ENCODE results near the gene HEPN1.

HEPN1 gene

GRCh38 chr11:124884869-124885479 lies 34.1 kb upstream of the HEPN1 start:
- DNase-seq (ENCODE audit: low spot score) (no peak), FAIRE-seq (no peak)

- no peak for FAIRE-seq
Observed at GRCh38 chr11:124886476-124886875, 32.6 kb upstream of the HEPN1 start.

GRCh38 chr11:124886978-124887666 lies 31.9 kb upstream of the HEPN1 start:
- DNase-seq (ENCODE audit: low spot score) (no peak), FAIRE-seq (no peak)

More at GRCh38 chr11:124886476-124886875, 32.6 kb upstream of the HEPN1 start:
- no peak for DNase-seq (ENCODE audit: low spot score)

GRCh38 chr11:124887667-124888013 lies 31.4 kb upstream of the HEPN1 start:
- DNase-seq (ENCODE audit: low spot score) (no peak), FAIRE-seq (no peak)

- FAIRE-seq (no peak), DNase-seq (ENCODE audit: low spot score) (no peak)
Observed at GRCh38 chr11:124889191-124890091, 29.6 kb upstream of the HEPN1 start.

- no peak for DNase-seq (ENCODE audit: low spot score)
- no peak for FAIRE-seq
Observed at GRCh38 chr11:124890151-124890550, 28.9 kb upstream of the HEPN1 start.

- FAIRE-seq, result no peak
- no peak for DNase-seq (ENCODE audit: low spot score)
Observed at GRCh38 chr11:124890683-124891372, 28.2 kb upstream of the HEPN1 start.

- DNase-seq (ENCODE audit: low spot score) (no peak), FAIRE-seq (no peak)
Observed at GRCh38 chr11:124891373-124891861, 27.6 kb upstream of the HEPN1 start.

- FAIRE-seq, result no peak
- DNase-seq (ENCODE audit: low spot score), result no peak
Observed at GRCh38 chr11:124892146-124892545, 26.9 kb upstream of the HEPN1 start.

GRCh38 chr11:124892750-124893454 lies 26.1 kb upstream of the HEPN1 start:
- no peak for DNase-seq (ENCODE audit: low spot score)

GRCh38 chr11:124893781-124894401 lies 25.2 kb upstream of the HEPN1 start:
- FAIRE-seq (no peak), DNase-seq (ENCODE audit: low spot score) (no peak)

More at GRCh38 chr11:124892750-124893454, 26.1 kb upstream of the HEPN1 start:
- no peak for FAIRE-seq

- FAIRE-seq, result no peak
- no peak for DNase-seq (ENCODE audit: low spot score)
Observed at GRCh38 chr11:124894606-124895430, 24.2 kb upstream of the HEPN1 start.

- no peak for DNase-seq (ENCODE audit: low spot score)
- no peak for FAIRE-seq
Observed at GRCh38 chr11:124895471-124895971, 23.5 kb upstream of the HEPN1 start.

GRCh38 chr11:124896071-124896750 lies 22.8 kb upstream of the HEPN1 start:
- peak; percentile 4 for DNase-seq (ENCODE audit: low spot score)
- FAIRE-seq, result no peak

GRCh38 chr11:124896821-124897391 lies 22.1 kb upstream of the HEPN1 start:
- no peak for FAIRE-seq
- no peak for DNase-seq (ENCODE audit: low spot score)

- no peak for DNase-seq (ENCODE audit: low spot score)
- no peak for FAIRE-seq
Observed at GRCh38 chr11:124897674-124898262, 21.3 kb upstream of the HEPN1 start, which contains the start of gene ROBO4. TSS of gene ROBO4 (minus strand) at chr11:124897865. CDS start at chr11:124897795, 70 bp downstream.

GRCh38 chr11:124898263-124898680 lies 20.8 kb upstream of the HEPN1 start:
- FAIRE-seq, result peak; percentile 93
- peak; percentile 82 for DNase-seq (ENCODE audit: low spot score)

- DNase-seq (ENCODE audit: low spot score) (no peak), FAIRE-seq (no peak)
Observed at GRCh38 chr11:124898711-124899110, 20.3 kb upstream of the HEPN1 start.

Measured in RCC 7860 (cell line).